NT2/D1 (cell line): ENCODE results near the gene CDH26.

ENCODE experiments used
- SUZ12 ChIP-seq: IDR thresholded peaks from 2 replicates; pipeline ENCODE4 v1.6.1; 2011; ENCODE audit not compliant: insufficient read length, insufficient read depth; ENCODE audit errors: extremely low read depth
- YY1 ChIP-seq: IDR thresholded peaks from 2 replicates; pipeline ENCODE4 v1.6.1; 2011; ENCODE audit not compliant: insufficient read length, insufficient read depth

DNA sequence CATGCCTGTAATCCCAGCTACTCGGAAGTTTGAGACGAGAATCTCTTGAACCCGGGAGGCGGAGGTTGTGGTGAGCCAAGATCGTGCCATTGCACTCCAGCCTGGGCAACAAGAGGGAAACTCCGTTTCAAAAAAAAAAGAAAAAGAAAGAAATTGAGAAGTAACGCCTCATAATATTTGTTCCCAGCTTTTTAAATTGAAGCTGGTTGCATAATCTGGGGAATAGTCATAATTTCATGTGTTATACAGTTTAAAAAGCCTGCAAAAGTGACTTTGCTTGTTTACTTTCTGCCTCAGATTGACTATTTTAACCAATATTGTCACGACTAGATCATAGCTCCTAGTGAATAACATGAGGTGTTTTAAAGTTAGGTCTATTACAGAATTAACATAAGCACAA is 10.8 kb upstream of the CDH26 start:
- TF ChIP-seq SUZ12 (no peak), YY1 (no peak)
